ENCODE results near the gene HDAC9. TPM values are rescaled to one million over a fixed set of nuclear protein-coding genes. Genes with fewer than 3 reads are reported as not detected.
A peak's percentile ranks its signal among the peaks of the same experiment; 100 is the strongest.

Gene HDAC9
- total RNA-seq, 3 donors from 2014 or later (not counting 1 experiment from before 2014, with no cell fraction given) = 19.1 to 41.1 (median 24.1) TPM

GRCh38 chr7:18521945-18522566 is 26.5 kb downstream of the HDAC9 start:
- ATAC-seq (peak; percentile 87 to 98 (median 90)), DNase-seq (peak in 1 of 2 donors; percentile 29)
- peaks cover 18 to 30% of the 10 kb centered on the region in 2 donors for H3K4me1 Mint-ChIP-seq
- no peaks in the 10 kb centered on the region for H3K9me3 Mint-ChIP-seq
- no peaks in the 10 kb centered on the region for H3K36me3 Mint-ChIP-seq
- intact Hi-C loops (cut with micrococcal nuclease) = no loop called here
- peak overlapping the region; percentile 61 for H3K4me3 Mint-ChIP-seq
- Histone ChIP-seq H3K27ac (ENCODE audit: low read length) (no peak overlapping the region), H3K27me3 (ENCODE audit: control insufficient read depth, insufficient read depth, low read length) (no peaks in the 10 kb centered on the region), H3K36me3 (ENCODE audit: control insufficient read depth, insufficient read depth, low read length) (no peaks in the 10 kb centered on the region), H3K4me1 (ENCODE audit: control insufficient read depth, insufficient read depth, low read length) (peaks cover 3% of the 10 kb centered on the region), H3K9me3 (ENCODE audit: control insufficient read depth, insufficient read depth, low read length) (no peaks in the 10 kb centered on the region), H3K4me3 (ENCODE audit: low read length) (no peak overlapping the region)
- WGBS (ENCODE audit: insufficient coverage) = 7% methylated on average over 5 of the region's 5 CpGs
- no peak for TF ChIP-seq CTCF (IDR thresholded peaks at IDR 0.05)
- peak overlapping the region; percentile 45 to 60 for H3K27ac Mint-ChIP-seq
- H3K27me3 Mint-ChIP-seq (ENCODE audit: low read depth in 2 of 2) = peaks cover 6 to 13% of the 10 kb centered on the region in 2 donors

DNA sequence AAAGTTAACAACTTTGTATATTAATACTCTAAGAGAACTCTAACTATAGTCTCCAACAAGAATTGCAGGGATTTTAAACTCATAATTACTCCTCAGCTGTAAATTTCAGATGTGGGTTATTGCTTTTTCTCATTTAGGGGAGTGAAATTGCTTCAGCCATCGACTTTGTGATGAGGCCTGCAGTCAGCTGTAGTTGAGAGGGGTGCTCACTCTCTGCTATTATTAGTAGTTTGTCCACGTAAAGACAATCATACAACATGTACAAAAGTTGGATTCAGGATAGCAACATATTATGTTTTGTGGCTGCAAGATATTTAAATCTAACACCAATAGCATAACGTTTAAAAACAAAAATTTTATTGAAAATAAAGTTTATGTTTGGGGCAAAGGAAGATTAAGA is 28.7 kb downstream of the HDAC9 start:
- Histone ChIP-seq H3K9me3 (ENCODE audit: control insufficient read depth, insufficient read depth, low read length) (no peaks in the 10 kb centered on the region), H3K4me1 (ENCODE audit: control insufficient read depth, insufficient read depth, low read length) (peaks cover 3% of the 10 kb centered on the region), H3K27ac (ENCODE audit: low read length) (no peak overlapping the region), H3K27me3 (ENCODE audit: control insufficient read depth, insufficient read depth, low read length) (no peaks in the 10 kb centered on the region), H3K4me3 (ENCODE audit: low read length) (no peak overlapping the region), H3K36me3 (ENCODE audit: control insufficient read depth, insufficient read depth, low read length) (no peaks in the 10 kb centered on the region)
- ATAC-seq (no peak), DNase-seq (no peak)
- H3K9me3 Mint-ChIP-seq = no peaks in the 10 kb centered on the region
- no peak overlapping the region for H3K4me3 Mint-ChIP-seq
- WGBS (ENCODE audit: insufficient coverage) = no CpG with 5 or more reads among the region's 3 CpGs
- no peaks in the 10 kb centered on the region for H3K36me3 Mint-ChIP-seq
- peaks cover 6 to 13% of the 10 kb centered on the region in 2 donors for H3K27me3 Mint-ChIP-seq (ENCODE audit: low read depth in 2 of 2)
- H3K27ac Mint-ChIP-seq = no peak overlapping the region
- TF ChIP-seq CTCF (IDR thresholded peaks at IDR 0.05) = no peak
- peaks cover 18 to 30% of the 10 kb centered on the region in 2 donors for H3K4me1 Mint-ChIP-seq
- intact Hi-C loops (cut with micrococcal nuclease) = no loop called here

DNA sequence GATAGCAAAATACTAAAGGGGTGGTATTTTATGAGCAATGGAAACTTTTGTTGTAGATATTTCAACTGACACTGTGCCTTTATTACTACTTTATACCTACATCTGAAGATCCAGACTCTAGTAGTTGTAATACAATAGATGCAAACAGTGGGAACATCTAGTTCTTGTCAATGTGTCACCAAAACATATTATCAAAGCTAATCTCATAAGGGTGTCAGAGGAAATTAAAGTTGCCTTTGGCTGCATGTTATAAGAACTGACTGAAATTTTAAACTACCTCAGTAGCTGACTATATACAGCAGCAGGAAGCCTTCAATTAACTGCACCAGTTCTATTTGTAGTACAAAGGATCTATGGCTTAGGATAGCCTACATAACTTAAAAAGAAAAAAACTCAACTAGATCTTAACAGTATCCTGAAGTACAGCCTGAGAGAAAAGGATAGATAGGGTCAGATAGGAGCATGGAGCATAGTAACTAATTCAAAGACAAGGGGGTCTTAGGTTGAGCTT is 30.9 kb downstream of the HDAC9 start:
- no peaks in the 10 kb centered on the region for H3K27me3 ChIP-seq (ENCODE audit: control insufficient read depth, insufficient read depth, low read length)
- H3K36me3 ChIP-seq (ENCODE audit: control insufficient read depth, insufficient read depth, low read length) = no peaks in the 10 kb centered on the region
- TF ChIP-seq CTCF (IDR thresholded peaks at IDR 0.05) = no peak
- H3K27ac ChIP-seq (ENCODE audit: low read length) = no peak overlapping the region
- ATAC-seq (no peak), DNase-seq (no peak)
- H3K4me1 Mint-ChIP-seq = peaks cover 15 to 26% of the 10 kb centered on the region in 2 donors
- no peaks in the 10 kb centered on the region for H3K9me3 Mint-ChIP-seq
- H3K9me3 ChIP-seq (ENCODE audit: control insufficient read depth, insufficient read depth, low read length) = no peaks in the 10 kb centered on the region
- no peak overlapping the region for H3K4me3 Mint-ChIP-seq
- peaks cover 3% of the 10 kb centered on the region for H3K4me1 ChIP-seq (ENCODE audit: control insufficient read depth, insufficient read depth, low read length)
- intact Hi-C loops (cut with micrococcal nuclease) = no loop called here
- H3K27ac Mint-ChIP-seq = no peak overlapping the region
- no peaks in the 10 kb centered on the region for H3K36me3 Mint-ChIP-seq
- no peak overlapping the region for H3K4me3 ChIP-seq (ENCODE audit: low read length)
- peaks cover 6 to 13% of the 10 kb centered on the region in 2 donors for H3K27me3 Mint-ChIP-seq (ENCODE audit: low read depth in 2 of 2)

DNA sequence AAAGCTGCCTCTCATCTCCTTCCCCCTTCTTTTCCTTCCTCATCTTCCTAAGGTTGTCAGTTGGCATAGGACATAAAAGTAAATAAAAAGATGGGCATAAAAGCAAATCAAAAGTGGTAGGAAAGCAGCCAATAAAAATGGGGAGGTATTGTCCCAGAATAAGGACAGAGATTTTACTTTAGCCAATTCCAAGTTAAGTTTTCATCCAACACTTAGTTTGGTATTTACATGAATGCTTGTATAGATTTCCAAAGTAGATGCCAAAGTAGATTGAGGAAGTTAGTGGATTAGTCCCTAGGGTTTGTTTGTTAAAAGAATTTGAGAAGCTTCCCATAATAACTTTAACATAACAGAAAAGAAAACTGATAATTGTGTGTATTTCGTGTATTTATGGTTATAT is 33.7 kb downstream of the HDAC9 start:
- WGBS (ENCODE audit: insufficient coverage) = no CpG with 5 or more reads among the region's 1 CpG
- Histone ChIP-seq H3K4me1 (ENCODE audit: control insufficient read depth, insufficient read depth, low read length) (no peaks in the 10 kb centered on the region), H3K4me3 (ENCODE audit: low read length) (no peak overlapping the region), H3K36me3 (ENCODE audit: control insufficient read depth, insufficient read depth, low read length) (no peaks in the 10 kb centered on the region), H3K27me3 (ENCODE audit: control insufficient read depth, insufficient read depth, low read length) (no peaks in the 10 kb centered on the region), H3K27ac (ENCODE audit: low read length) (no peak overlapping the region), H3K9me3 (ENCODE audit: control insufficient read depth, insufficient read depth, low read length) (no peaks in the 10 kb centered on the region)
- H3K4me3 Mint-ChIP-seq = no peak overlapping the region
- no peak overlapping the region for H3K27ac Mint-ChIP-seq
- intact Hi-C loops (cut with micrococcal nuclease) = no loop called here
- no peaks in the 10 kb centered on the region for H3K36me3 Mint-ChIP-seq
- no peak for TF ChIP-seq CTCF (IDR thresholded peaks at IDR 0.05)
- peaks cover 5 to 6% of the 10 kb centered on the region in 2 donors for H3K4me1 Mint-ChIP-seq
- H3K9me3 Mint-ChIP-seq = no peaks in the 10 kb centered on the region
- no peak for DNase-seq
- no peak for ATAC-seq
- H3K27me3 Mint-ChIP-seq (ENCODE audit: low read depth in 2 of 2) = no peaks in the 10 kb centered on the region

Measured in natural killer cell (primary cell).